SIG-M5 treated with dmso at 0.1 percent for 504 hours (cell line): ENCODE data around the gene MAN1B1.

Source experiments
- DNase-seq: peaks from one replicate; lab custom pipeline; 2025; ENCODE audit not compliant: unreplicated experiment; lab: John Stamatoyannopoulos, UW

The MAN1B1 gene

GRCh38 chr9:137084526-137084925, 2.3 kb upstream of the MAN1B1 start:
- no peak for DNase-seq

GRCh38 chr9:137085920-137086530, 760 bp upstream of the MAN1B1 start:
- no peak for DNase-seq

DNA sequence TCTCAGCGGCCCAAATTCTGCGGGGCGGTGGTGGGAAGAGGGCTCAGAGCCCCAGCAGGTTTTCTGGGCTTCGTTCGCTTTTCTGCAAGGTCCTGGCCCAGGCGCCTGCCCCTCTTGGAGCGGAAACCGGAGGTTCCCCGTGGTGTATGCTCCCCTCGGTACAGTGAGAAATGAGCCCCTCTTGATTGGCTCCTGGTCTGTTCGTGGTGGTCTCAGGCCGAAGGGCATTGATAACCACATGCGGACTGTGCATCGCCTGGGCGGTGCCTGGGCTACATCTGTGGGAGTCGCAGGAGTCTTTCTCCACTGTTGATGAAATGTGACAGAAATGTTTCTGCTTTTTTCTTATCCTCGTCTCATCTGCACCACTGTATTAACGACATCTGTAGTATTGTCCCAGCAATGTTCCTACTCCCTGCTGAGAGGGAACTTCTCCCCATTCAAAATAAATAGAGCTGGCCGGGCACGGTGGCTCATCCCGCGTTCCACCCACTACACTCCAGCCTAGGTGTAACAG, 682 bp downstream of the MAN1B1 start:
- DNase-seq, result peak; percentile 29

DNA sequence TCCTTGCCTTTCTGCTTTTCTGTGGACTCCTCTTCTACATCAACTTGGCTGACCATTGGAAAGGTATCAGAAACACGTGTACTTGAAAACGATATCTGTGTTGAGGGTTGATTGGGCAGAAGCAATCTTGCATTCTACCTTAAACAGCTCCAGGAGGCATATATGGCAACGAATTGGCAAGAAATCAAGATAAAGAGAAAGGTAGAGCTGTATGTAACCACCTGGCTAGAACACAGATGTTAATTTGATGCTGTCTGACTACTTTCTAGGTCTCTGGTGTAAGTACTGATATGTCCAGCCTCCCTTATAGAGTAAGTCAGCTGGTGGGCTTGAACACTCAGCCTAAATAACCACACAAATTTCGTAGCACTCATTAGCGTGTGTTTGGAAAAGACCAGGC, 1.3 kb downstream of the MAN1B1 start:
- no peak for DNase-seq

DNA sequence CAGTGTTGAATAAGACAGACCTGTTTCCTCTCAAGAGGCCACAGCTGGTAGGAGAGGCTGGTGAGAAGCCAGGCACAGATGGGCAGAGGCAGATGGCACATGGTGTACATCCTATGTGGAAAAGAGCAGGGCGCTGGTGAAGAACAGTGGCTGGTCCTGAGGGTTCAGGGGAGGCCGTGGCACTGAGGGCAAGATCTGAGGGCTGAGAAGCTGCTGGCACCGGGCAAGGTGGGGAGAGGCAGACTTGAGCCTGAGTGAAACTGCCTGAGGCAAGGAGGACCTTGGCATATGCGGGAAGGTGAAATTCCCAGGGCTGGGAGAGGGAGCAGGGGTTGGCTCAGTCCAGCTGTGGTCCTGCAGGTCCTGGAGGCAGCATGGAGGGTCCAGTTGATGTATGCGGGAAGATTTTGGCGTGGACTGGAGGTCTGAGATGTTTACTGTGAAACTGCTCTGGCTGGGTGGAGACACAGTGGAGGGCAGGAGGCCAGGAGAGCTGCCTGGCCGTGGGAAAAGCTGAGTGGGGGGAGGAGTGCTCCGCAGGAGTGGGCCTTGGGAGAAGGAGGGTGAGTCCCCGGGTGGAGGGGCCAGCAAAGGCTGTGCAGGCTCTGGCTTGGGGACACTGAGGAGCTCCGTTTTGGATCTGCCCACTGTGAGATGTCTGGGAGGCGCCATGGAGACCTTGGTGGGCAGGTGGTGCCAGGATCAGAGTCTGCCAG, 2.6 kb downstream of the MAN1B1 start:
- no peak for DNase-seq

DNA sequence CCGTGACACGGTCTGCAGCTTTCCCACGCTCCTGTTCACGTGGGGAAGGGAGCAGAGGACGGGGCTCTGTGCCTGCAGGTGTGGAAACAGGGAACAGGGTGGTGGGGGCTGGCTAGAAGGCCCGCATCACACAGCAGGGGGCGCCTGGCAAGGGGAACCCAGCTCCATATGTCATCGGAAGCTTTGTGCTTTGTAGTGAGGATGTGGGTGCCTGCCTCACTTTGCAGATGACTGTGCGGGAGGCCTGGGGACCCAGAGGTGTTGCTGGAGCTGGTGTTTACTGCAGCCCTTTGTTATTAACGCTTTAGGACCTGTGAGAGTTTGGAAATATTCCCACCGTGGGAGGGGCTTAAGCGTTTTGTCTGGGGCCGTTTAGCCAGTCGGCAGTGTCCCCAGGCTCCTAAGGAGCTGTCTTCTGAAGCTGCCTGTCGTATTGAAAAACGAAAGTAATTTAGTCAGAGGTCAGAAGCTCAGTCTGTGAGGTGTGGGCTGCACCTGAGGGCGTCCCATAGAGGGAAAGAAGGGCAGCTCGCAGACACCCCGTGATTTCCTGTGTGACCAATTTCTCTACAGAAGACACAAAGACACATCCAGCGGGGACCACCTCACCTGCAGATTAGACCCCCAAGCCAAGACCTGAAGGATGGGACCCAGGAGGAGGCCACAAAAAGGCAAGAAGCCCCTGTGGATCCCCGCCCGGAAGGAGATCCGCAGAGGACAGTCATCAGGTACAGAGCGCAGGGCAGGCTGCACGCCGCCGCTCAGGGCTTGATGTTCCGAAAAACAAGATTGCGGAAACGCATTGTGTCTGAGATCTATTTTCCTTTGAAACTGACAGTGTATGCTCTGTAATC, 9.1 kb downstream of the MAN1B1 start:
- no peak for DNase-seq

DNA sequence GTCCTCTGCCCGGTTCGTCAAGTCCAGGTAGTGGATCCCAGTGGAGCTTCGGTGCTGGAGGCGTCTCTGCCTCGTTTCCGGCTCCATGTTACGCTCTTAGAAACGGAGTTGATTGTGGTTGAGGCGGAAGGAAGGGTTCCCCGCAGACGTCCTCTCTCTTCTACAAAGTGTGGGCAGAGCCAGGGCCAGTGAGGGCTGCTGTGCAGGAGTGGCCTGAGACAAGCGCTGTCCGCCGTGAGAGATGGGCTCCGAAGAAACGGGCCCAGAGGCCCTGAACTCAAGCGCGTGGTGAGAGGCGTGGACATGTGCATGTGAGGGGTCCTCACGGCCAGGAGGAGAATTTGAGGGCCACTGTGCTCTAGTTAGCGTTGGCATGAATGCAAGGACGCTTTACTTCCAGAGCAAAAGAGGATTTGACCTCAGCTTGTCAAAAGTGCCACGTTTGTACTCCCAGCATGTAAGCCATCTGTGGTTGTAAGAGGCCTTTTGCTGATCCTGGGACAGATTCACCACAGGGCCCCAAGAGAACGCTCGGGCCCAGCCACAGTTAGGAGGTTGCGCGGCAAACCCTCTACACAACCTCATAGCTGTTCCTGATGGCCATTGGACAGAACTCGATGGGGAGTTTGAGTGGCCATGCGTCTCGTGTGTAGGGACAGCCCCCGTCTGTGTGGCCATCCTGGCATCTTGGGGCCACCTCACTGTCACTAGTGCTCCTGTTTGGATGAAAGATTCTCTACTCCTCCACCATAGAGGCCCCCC, 10.2 kb downstream of the MAN1B1 start:
- no peak for DNase-seq

GRCh38 chr9:137097761-137098462, 11.1 kb downstream of the MAN1B1 start:
- no peak for DNase-seq

- DNase-seq, result no peak
Measured at GRCh38 chr9:137099231-137099630, 12.4 kb downstream of the MAN1B1 start.

- no peak for DNase-seq
Measured at GRCh38 chr9:137103206-137103999, 16.6 kb downstream of the MAN1B1 start.

GRCh38 chr9:137105814-137106661, 19.3 kb downstream of the MAN1B1 start:
- DNase-seq, result no peak

DNA sequence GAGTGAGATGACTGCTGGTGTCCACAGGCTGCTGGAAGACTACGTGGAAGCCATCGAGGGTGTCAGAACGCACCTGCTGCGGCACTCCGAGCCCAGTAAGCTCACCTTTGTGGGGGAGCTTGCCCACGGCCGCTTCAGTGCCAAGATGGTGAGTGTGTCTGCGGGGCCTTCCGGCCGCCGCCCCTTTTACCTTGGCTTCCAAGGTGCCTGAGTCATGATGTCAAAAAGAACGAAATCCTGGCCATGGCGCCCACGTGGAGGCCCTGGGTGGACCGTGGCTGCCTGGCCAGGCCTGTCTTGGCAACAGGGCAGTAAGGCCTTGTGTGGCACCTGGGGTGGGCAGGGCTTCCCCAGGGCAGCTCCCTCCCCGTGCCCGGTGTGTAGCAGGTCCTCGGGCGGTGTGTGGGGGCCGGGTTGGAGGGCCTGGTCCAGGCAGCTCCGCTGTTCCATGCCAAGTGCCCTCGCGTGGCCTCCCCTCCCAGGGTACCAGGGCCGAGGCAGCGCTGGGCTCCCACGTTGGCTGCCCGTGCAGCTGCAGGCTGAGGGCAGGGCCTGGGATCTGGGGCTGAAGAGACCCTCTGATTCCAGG, 20.0 kb downstream of the MAN1B1 start:
- DNase-seq, result no peak

- no peak for DNase-seq
Measured at GRCh38 chr9:137107312-137107921, 20.6 kb downstream of the MAN1B1 start.

- DNase-seq, result no peak
Measured at GRCh38 chr9:137107982-137108381, 21.2 kb downstream of the MAN1B1 start.

- no peak for DNase-seq
Measured at GRCh38 chr9:137108608-137109249, 21.9 kb downstream of the MAN1B1 start.

GRCh38 chr9:137109250-137110146, 22.7 kb downstream of the MAN1B1 start:
- no peak for DNase-seq
